GM12891 (cell line): ENCODE results near the gene TSEN54.

ENCODE experiments used
- DNase-seq: peaks from one replicate; pipeline ENCODE4 v3.0.0; 2011; ENCODE audit warnings: low spot score; ENCODE audit not compliant: insufficient read length
- FAIRE-seq: peaks from 2 replicates; lab custom pipeline; 2011; peaks lifted over from hg19 to GRCh38; lab: Jason Lieb, UNC
- PAX5 ChIP-seq: IDR thresholded peaks from 2 replicates; pipeline ENCODE4 v1.6.1; 2011; ENCODE audit warnings: low read length, moderate library complexity, mild to moderate bottlenecking; ENCODE audit not compliant: insufficient read depth, severe bottlenecking
- POLR2A ChIP-seq: IDR thresholded peaks from 2 replicates; pipeline ENCODE4 v1.6.1; 2011; ENCODE audit warnings: low read depth, low read length, control low read depth
- POLR2AphosphoS5 ChIP-seq: IDR thresholded peaks from 2 replicates; pipeline ENCODE4 v1.6.1; 2011; ENCODE audit warnings: low read depth, low read length, control low read depth
- POU2F2 ChIP-seq: IDR thresholded peaks from 2 replicates; pipeline ENCODE4 v1.6.1; 2011; ENCODE audit warnings: low read depth, mild to moderate bottlenecking, control low read depth, low read length, moderate library complexity
- SPI1 ChIP-seq: IDR thresholded peaks from 2 replicates; pipeline ENCODE4 v1.6.1; 2011; ENCODE audit warnings: low read depth, low read length, control low read depth
- TAF1 ChIP-seq: IDR thresholded peaks from 2 replicates; pipeline ENCODE4 v1.6.1; 2011; ENCODE audit warnings: low read depth, low read length, control low read depth

Gene TSEN54

GRCh38 chr17:75503976-75504346 is 12.4 kb upstream of the TSEN54 start:
- DNase-seq = no peak
- no peak for FAIRE-seq
- TF ChIP-seq POLR2A (no peak), POU2F2 (no peak), POLR2AphosphoS5 (no peak), TAF1 (no peak), PAX5 (no peak), SPI1 (no peak)

- peak; percentile 93 for DNase-seq
- FAIRE-seq = peak; percentile 77
- TF ChIP-seq SPI1 = peak; percentile 57
- no peak for TF ChIP-seq POU2F2
Measured at GRCh38 chr17:75504347-75505151, 11.8 kb upstream of the TSEN54 start.

- DNase-seq (no peak), FAIRE-seq (no peak)
- TF ChIP-seq TAF1 = no peak
- no peak for TF ChIP-seq POLR2AphosphoS5
- no peak for TF ChIP-seq POU2F2
- TF ChIP-seq POLR2A = no peak
- TF ChIP-seq SPI1 = no peak
- TF ChIP-seq PAX5 = no peak
Measured at GRCh38 chr17:75505152-75505409, 11.2 kb upstream of the TSEN54 start.

GRCh38 chr17:75505640-75506039 is 10.7 kb upstream of the TSEN54 start:
- no peak for DNase-seq
- FAIRE-seq = no peak
- TF ChIP-seq POU2F2 = no peak
- no peak for TF ChIP-seq PAX5
- no peak for TF ChIP-seq POLR2AphosphoS5
- no peak for TF ChIP-seq SPI1
- no peak for TF ChIP-seq TAF1
- no peak for TF ChIP-seq POLR2A

GRCh38 chr17:75506134-75506533 is 10.2 kb upstream of the TSEN54 start:
- FAIRE-seq (no peak), DNase-seq (no peak)
- TF ChIP-seq POLR2A (no peak), PAX5 (no peak), TAF1 (no peak), SPI1 (no peak), POLR2AphosphoS5 (no peak), POU2F2 (no peak)

- no peak for TF ChIP-seq POLR2A
- TF ChIP-seq POLR2AphosphoS5 = no peak
- no peak for TF ChIP-seq SPI1
- no peak for TF ChIP-seq PAX5
- no peak for TF ChIP-seq TAF1
- FAIRE-seq (no peak), DNase-seq (no peak)
Measured at GRCh38 chr17:75506888-75507287, 9.4 kb upstream of the TSEN54 start.

- TF ChIP-seq TAF1 = no peak
- no peak for TF ChIP-seq PAX5
- no peak for TF ChIP-seq POLR2AphosphoS5
- TF ChIP-seq SPI1 = no peak
- no peak for TF ChIP-seq POU2F2
- no peak for TF ChIP-seq POLR2A
- DNase-seq (no peak), FAIRE-seq (no peak)
Measured at GRCh38 chr17:75507733-75508719, 8.3 kb upstream of the TSEN54 start.

GRCh38 chr17:75508931-75509361 is 7.4 kb upstream of the TSEN54 start:
- DNase-seq = no peak
- FAIRE-seq = no peak
- TF ChIP-seq POU2F2 (no peak), POLR2A (no peak), PAX5 (no peak), TAF1 (no peak), SPI1 (no peak), POLR2AphosphoS5 (no peak)

- DNase-seq (no peak), FAIRE-seq (no peak)
- TF ChIP-seq PAX5 (no peak), SPI1 (no peak; the same call in 1 of the 2 replicates), POU2F2 (no peak), POLR2AphosphoS5 (no peak), POLR2A (no peak), TAF1 (no peak)
Measured at GRCh38 chr17:75509528-75510258, 6.6 kb upstream of the TSEN54 start.
